Measurements from ENCODE around the gene PLB1. TPM values are rescaled to one million over a fixed set of nuclear protein-coding genes. Genes with fewer than 3 reads are reported as not detected.

Gene PLB1
- total RNA-seq, 1 experiment from 2014 or later = 0.40 TPM

GRCh38 chr2:28632791-28633190 is 136.9 kb downstream of the PLB1 start:
- no peaks in the 10 kb centered on the region for H3K27me3 ChIP-seq (ENCODE audit: low read length)
- H2AFZ ChIP-seq (ENCODE audit: low read length) = no peak overlapping the region
- no peaks in the 10 kb centered on the region for H3K9me2 ChIP-seq (replicated peaks; ENCODE audit: low read length)
- peaks cover 26% of the 10 kb centered on the region for H3K4me1 ChIP-seq (ENCODE audit: insufficient read depth, low read length)
- H3F3A ChIP-seq (ENCODE audit: low read length, unreplicated experiment) = no peaks in the 10 kb centered on the region
- H3K4me3 ChIP-seq (ENCODE audit: low read length) = no peak overlapping the region
- intact Hi-C loops (cut with micrococcal nuclease) = no loop called here
- BruUV-seq (replicated peaks) = no TSS peak
- no peaks in the 10 kb centered on the region for H4K20me1 ChIP-seq (ENCODE audit: low read length)
- POLR2A ChIA-PET (ENCODE audit: unreplicated experiment) = no interaction called here
- CTCF ChIA-PET = no interaction called here
- H3K27ac ChIP-seq (ENCODE audit: low read length) = peak overlapping the region; percentile 94
- no peak for DNase-seq
- 0 out of 2 replicates have a peak overlapping the region, but pooled peaks have one; percentile 71 for H3K4me2 ChIP-seq (ENCODE audit: low read length)
- peak overlapping the region; percentile 64; the same call in 1 of the 2 replicates for H3K9ac ChIP-seq (ENCODE audit: low read length)
- no peak for ATAC-seq
- no peaks in the 10 kb centered on the region for H3K9me3 ChIP-seq (ENCODE audit: low read length)
- TF ChIP-seq, protein P1, sequence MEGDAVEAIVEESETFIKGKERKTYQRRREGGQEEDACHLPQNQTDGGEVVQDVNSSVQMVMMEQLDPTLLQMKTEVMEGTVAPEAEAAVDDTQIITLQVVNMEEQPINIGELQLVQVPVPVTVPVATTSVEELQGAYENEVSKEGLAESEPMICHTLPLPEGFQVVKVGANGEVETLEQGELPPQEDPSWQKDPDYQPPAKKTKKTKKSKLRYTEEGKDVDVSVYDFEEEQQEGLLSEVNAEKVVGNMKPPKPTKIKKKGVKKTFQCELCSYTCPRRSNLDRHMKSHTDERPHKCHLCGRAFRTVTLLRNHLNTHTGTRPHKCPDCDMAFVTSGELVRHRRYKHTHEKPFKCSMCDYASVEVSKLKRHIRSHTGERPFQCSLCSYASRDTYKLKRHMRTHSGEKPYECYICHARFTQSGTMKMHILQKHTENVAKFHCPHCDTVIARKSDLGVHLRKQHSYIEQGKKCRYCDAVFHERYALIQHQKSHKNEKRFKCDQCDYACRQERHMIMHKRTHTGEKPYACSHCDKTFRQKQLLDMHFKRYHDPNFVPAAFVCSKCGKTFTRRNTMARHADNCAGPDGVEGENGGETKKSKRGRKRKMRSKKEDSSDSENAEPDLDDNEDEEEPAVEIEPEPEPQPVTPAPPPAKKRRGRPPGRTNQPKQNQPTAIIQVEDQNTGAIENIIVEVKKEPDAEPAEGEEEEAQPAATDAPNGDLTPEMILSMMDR (conservative IDR thresholded peaks at IDR 0.05; ENCODE audit: low read depth, low read length) = no peak
- TF ChIP-seq EZH2 (IDR thresholded peaks at IDR 0.05; ENCODE audit: low read length, unreplicated experiment) (no peak), EZH2phosphoT487 (IDR thresholded peaks at IDR 0.05; ENCODE audit: borderline replicate concordance, low read length) (no peak)
- H3K79me2 ChIP-seq (ENCODE audit: low read length) = no peaks in the 10 kb centered on the region
- no peaks in the 10 kb centered on the region for H3K36me3 ChIP-seq (ENCODE audit: low read depth, low read length)

DNA sequence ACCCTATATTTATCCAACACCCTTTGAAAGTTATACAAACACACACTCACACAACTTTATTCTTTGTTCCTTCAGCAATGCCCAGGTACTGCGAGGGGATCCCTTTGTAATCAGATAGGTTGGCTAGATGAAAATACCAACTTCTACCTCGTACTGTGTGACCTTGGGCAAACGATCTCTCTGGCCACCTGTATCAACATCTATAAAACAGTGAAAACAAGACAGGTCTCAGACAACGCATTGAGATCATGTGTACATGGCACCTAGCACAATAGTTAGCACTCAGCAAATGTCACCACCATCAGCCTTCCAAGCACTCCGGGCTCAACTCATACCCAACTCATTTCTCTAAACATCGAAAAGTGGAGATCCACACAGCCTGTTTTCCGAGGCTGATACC is 137.3 kb downstream of the PLB1 start:
- H3K36me3 ChIP-seq (ENCODE audit: low read depth, low read length) = no peaks in the 10 kb centered on the region
- peak overlapping the region; percentile 94 for H3K27ac ChIP-seq (ENCODE audit: low read length)
- H3K9ac ChIP-seq (ENCODE audit: low read length) = peak overlapping the region; percentile 64
- DNase-seq = no peak
- 0 out of 2 replicates have a peak overlapping the region, but pooled peaks have one; percentile 25 for H3K4me3 ChIP-seq (ENCODE audit: low read length)
- no peaks in the 10 kb centered on the region for H3K27me3 ChIP-seq (ENCODE audit: low read length)
- no peaks in the 10 kb centered on the region for H3K9me3 ChIP-seq (ENCODE audit: low read length)
- H3F3A ChIP-seq (ENCODE audit: low read length, unreplicated experiment) = no peaks in the 10 kb centered on the region
- ChIA-PET POLR2A (ENCODE audit: unreplicated experiment) (interaction anchor here (0.6 to 1.0 kb wide), 4 partner anchors 15 to 680 kb away, joined by 3 to 6 read pairs (median 4); no protein-coding TSS in a partner anchor), CTCF (interaction anchor here (0.9 to 1.2 kb wide), 2 partner anchors 12 to 39 kb away, joined by 4 to 9 read pairs; no protein-coding TSS in a partner anchor)
- intact Hi-C loops (cut with micrococcal nuclease) = no loop called here
- TSS peak; percentile 98 for BruUV-seq (replicated peaks)
- ATAC-seq = peak; percentile 3
- no peaks in the 10 kb centered on the region for H3K79me2 ChIP-seq (ENCODE audit: low read length)
- no peaks in the 10 kb centered on the region for H4K20me1 ChIP-seq (ENCODE audit: low read length)
- TF ChIP-seq, protein P1 (conservative IDR thresholded peaks at IDR 0.05; ENCODE audit: low read depth, low read length) = no peak
- TF ChIP-seq EZH2 (IDR thresholded peaks at IDR 0.05; ENCODE audit: low read length, unreplicated experiment) (no peak), EZH2phosphoT487 (IDR thresholded peaks at IDR 0.05; ENCODE audit: borderline replicate concordance, low read length) (no peak)
- peaks cover 26% of the 10 kb centered on the region for H3K4me1 ChIP-seq (ENCODE audit: insufficient read depth, low read length)
- peak overlapping the region; percentile 71 for H3K4me2 ChIP-seq (ENCODE audit: low read length)
- no peak overlapping the region for H2AFZ ChIP-seq (ENCODE audit: low read length)
- no peaks in the 10 kb centered on the region for H3K9me2 ChIP-seq (replicated peaks; ENCODE audit: low read length)

DNA sequence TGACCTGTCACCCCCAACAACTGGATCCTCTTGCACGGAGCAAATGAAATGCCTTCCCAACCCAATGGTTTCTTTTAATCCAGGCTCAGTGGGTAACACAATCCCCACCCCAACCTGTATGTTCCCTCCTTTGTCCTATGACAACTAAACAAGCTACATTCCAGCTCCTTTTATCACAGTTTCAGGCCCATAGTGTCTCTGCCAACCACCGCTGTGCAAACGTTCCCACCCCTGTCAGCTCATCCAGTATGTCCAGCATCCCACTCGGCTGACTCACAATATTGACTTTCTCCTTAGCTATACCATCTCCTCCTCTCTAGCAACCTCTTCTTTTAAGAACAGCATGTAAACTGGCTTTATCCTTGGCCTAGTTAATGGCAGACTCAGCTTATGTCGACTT is 137.9 kb downstream of the PLB1 start:
- intact Hi-C loops (cut with micrococcal nuclease) = loop anchor here (2.0 kb wide), 1 partner anchor 29 kb away; no protein-coding TSS in a partner anchor
- no peak overlapping the region for H2AFZ ChIP-seq (ENCODE audit: low read length)
- peak overlapping the region; percentile 71 for H3K4me2 ChIP-seq (ENCODE audit: low read length)
- H4K20me1 ChIP-seq (ENCODE audit: low read length) = no peaks in the 10 kb centered on the region
- TF ChIP-seq EZH2 (IDR thresholded peaks at IDR 0.05; ENCODE audit: low read length, unreplicated experiment) (no peak), EZH2phosphoT487 (IDR thresholded peaks at IDR 0.05; ENCODE audit: borderline replicate concordance, low read length) (no peak)
- TF ChIP-seq, protein P1 (conservative IDR thresholded peaks at IDR 0.05; ENCODE audit: low read depth, low read length) = no peak
- POLR2A ChIA-PET (ENCODE audit: unreplicated experiment) = interaction anchor here (0.6 to 1.0 kb wide), 8 partner anchors 14 to 680 kb away, joined by 3 to 22 read pairs (median 4); partner anchors contain the start of gene PPP1CB
- no peaks in the 10 kb centered on the region for H3K79me2 ChIP-seq (ENCODE audit: low read length)
- H3K4me3 ChIP-seq (ENCODE audit: low read length) = 0 out of 2 replicates have a peak overlapping the region, but pooled peaks have one; percentile 25
- no peaks in the 10 kb centered on the region for H3K9me2 ChIP-seq (replicated peaks; ENCODE audit: low read length)
- no peaks in the 10 kb centered on the region for H3F3A ChIP-seq (ENCODE audit: low read length, unreplicated experiment)
- H3K9ac ChIP-seq (ENCODE audit: low read length) = peak overlapping the region; percentile 64
- H3K4me1 ChIP-seq (ENCODE audit: insufficient read depth, low read length) = peaks cover 26% of the 10 kb centered on the region
- ATAC-seq (peak; percentile 99), DNase-seq (peak; percentile 98)
- no peaks in the 10 kb centered on the region for H3K27me3 ChIP-seq (ENCODE audit: low read length)
- H3K36me3 ChIP-seq (ENCODE audit: low read depth, low read length) = no peaks in the 10 kb centered on the region
- BruUV-seq (replicated peaks) = no TSS peak
- peak overlapping the region; percentile 94 for H3K27ac ChIP-seq (ENCODE audit: low read length)
- no peaks in the 10 kb centered on the region for H3K9me3 ChIP-seq (ENCODE audit: low read length)
- CTCF ChIA-PET = interaction anchor here (0.9 to 1.2 kb wide), 2 partner anchors 12 to 40 kb away, joined by 4 to 9 read pairs; no protein-coding TSS in a partner anchor
